Stimulated activated CD8-positive, alpha-beta memory T cell treated with anti-CD3 and anti-CD28 coated beads, Interleukin-7, amount 100 ng/mL, for 48 hours (primary cell): Measurements from ENCODE around the gene KAT14.
"Not testable (repeated sequence)": the region's sequence is repeated elsewhere in the genome, so short reads cannot be mapped to it uniquely, and the experiment has no call there.

Source experiments
- DNase-seq, 2 donors: peaks; one replicate each; pipeline ENCODE4 v3.0.0-alpha.2; 2020; ENCODE audit warnings: low read depth in 1 of 2; ENCODE audit errors: extremely low read depth in 1 of 2

Gene KAT14

DNA sequence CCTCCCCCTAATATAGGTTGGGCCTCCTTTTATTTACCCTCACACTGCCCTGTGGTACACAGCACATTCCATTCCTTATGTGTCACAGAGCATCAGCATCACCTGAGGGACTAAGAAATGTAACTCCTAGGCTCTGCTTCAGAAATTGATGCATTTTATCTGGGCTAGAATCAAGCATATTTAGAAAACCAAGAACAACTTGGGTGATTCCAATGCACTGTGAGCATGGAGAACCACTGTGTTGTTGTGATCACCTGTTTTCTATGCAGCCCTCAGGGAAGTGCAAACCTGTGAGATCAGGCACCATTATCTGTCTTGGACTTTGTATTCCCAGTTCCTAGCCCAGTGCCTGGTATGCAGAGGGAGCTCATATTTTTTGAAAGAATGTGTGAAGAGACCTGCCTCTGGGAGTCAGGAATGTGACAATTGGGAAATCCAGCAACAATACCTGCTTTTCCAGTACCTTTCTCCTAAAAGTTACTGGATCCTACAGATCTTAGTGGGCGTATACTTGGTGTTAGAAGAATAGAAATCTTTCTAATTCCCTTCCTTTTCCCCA lies 7.0 kb downstream of the KAT14 start:
- DNase-seq = no peak

DNA sequence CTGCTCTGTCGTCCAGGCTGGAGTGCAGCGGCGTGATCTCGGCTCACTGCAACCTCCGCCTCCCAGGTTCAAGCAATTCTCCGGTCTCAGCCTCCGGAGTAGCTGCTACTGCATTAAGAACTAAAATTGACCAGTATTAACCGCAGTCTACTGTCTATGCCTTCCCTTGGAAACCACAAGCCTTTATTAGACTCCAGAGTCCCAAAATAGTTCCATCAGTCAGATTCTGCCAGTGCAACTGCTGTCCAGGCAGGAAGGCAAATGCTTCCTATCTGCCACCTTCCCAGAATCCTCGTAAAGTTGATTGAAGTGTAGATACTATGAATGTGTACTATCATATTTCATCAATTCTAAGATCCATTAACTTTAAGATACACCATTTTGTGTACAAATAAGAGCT lies 16.7 kb downstream of the KAT14 start:
- no peak for DNase-seq

DNA sequence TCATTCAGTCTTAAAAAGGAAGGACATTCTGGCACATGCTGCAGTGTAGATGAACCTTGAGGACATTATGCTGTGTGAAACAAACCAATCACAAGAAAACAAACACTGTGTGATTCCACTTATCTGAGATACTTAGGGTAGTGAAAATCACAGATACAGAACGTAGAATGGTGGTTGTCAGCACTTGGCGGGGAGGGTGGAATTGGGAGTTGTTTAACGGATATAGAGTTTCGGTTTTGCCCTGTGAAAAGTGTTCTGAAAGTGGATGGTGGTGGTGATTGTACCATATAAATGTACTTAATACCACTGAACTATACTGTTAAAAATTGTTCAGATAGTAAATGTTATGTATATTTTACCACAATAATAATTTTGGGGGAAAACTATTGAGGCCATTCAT lies 18.4 kb downstream of the KAT14 start:
- no peak for DNase-seq

DNA sequence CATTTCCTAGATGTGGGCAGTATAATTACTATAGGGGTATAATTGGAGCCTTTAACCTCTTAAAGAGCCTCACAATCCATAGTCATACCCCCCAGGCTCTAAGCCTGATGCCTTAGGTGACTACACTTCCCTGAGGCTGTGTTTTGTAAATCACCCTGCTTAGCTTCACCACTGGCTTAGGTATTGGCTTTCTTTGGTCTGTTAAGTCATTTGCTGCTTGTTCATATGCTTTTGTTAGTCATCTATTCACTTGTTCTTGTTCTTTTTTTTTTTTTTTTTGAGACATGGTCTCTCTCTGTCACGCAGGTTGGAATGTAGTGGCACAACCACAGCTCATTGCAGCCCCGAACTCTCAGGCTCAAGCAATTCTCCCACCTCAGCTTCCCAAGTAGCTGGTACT lies 26.7 kb downstream of the KAT14 start:
- no peak for DNase-seq

DNA sequence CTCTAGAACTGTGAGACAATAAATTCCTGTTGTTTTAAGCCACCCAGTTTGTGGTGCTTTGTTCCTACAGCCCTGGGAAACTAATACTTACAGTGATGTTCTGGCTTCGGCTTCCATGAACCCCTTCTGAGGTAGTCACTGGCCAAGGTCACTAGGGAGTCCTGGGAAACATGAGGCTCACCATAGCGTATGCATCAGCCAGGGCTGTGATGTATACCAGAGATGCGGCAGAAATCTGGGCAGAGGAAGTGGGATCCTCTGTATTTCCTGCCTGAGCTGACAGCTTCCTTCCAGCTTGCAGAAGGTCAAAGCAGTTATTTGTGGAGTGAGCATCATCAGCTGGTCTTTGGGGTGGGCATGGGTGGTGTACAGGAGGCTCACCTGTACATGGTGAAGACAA lies 27.9 kb downstream of the KAT14 start:
- no peak for DNase-seq

DNA sequence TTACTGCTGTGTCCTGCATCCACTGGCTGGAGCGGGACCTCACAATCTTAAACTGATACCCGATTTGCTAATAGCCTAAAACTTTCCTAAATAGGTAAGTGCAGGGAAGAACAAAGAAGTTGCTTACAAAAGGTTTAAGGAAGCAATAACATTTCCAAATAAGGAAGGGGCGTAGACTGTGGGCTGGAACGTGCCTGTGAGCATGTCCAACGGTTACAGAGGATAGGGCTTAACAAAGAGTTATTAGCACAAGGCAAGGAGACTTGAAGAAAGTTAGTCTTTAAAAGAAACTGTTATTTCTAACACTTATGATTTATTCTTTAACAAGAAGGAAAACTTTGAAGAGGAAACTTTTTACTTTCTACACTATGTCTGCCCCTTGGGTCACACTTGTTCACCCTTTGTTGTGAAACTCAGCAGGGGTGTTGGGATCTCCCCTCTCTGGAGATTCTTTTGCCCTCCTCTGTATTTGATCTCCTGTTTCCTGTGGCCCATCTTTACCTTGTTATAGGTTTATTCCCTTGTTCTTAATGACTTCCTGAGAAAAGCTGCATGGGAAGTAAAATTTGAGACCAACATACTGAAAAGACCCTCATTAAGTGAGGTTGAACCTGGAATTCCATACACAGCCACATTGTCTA lies 28.7 kb downstream of the KAT14 start:
- DNase-seq = no peak

DNA sequence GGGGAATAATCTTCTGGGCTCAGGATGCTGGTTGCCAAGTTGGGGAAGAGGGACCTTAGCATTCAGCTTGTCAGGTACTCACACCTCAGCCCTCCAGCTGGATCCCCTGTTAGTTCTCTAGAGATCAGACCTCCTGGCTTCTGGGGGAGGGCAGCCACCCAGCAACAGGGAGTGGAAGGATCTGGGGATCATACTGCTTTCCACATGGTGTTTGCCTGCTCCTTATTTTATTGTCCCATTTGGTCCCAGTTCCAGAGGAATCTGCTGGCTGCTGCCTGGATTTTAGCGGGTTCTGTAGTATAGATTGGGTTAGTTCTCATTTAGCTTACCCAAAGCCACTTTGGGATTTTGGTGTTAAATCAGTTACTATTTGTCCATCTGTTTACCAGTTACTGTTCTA lies 29.3 kb downstream of the KAT14 start:
- DNase-seq = no peak

DNA sequence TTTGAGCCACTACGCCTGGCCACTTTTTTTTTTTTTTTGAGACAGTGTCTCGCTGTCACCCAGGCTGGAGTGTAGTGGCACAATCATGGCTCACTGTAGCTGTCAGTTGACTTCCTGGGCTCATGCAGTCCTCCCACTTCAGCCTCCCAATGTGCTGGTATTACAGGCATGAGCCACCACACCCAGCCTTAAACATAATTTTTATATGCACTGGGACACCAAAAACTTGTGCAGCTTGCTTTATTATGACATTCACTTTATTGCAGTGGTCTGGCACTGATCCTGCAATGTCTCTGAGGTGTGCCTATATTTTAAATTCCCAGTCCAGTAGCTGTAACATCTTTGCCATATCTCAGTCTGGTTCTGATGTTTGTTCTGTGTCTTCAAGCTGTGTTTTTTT lies 34.7 kb downstream of the KAT14 start:
- no peak for DNase-seq

DNA sequence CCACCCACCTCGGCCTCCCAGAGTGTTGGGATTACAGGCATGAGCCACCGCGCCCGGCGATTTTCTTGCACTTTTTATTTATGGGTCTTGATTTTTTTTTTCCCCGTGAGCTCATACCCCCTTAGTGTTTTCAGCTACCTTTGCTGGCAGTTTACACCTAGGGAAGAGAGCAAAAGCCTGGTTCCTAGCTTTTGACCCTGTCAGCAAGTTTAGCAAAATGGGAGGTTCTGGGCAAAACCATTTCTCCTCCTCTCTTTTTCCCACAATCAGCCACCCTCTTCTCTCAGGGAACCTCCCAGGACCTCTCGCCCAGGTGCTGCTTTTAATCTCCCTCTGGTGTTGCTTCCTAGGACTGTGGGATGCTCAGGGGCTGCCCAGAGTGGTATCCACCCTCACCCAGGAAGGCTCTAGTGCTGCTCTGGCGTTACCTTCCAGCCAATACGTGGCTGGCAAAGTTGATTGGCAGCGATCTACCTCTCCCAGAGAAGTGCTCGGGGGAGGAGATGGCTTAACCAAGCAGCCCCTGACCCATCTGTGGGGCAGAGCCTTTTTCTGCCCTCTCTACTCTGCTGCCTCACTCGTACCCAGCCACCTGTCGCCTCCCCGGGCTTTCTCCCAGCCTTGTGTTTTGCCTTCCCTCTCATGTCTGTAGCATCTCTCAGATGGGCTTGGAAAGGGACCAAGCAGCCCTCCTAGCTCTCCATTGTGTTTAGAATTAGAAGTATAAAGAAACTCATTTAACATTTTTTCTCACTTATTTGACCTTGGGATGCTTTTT lies 37.4 kb downstream of the KAT14 start:
- no peak for DNase-seq

DNA sequence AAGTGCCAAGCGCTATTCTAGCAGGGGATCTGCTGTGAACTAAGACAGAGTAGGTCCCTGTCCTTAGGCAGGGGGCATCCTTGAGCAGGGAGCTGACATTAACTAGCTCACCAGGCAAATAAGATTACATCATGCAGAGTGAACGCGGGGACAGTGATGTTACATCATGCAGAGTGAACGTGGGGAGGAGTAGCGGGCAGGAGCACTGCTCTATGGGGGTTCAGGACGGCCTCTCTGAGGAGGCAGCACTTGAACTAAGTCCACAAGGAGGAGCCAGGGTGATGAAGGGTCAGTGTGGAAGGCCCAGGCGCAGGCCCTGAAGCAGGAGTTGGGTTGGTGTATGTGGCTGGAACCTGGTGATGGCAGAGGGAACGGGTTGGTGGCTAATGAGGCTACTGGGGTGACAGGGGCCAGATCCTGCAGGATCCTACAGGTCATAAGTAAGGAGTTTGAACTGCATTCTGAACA lies 38.7 kb downstream of the KAT14 start:
- no peak for DNase-seq

DNA sequence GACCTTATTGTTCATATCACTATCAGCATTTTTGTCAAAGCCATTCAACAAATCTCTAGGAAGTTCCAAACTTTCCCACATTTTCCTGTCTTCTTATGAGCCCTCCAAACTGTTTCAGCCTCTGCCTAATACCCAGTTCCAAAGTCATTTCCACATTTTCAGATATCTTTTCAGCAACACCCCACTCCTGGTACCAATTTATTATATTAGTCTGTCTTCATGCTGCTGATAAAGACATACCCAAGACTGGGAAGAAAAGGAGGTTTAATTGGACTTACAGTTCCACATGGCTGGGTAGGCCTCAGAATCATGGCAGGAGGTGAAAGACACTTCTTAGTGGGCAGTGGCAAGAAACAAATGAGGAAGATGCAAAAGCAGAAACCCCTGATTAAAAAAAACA lies 42.7 kb downstream of the KAT14 start:
- DNase-seq = not testable (repeated sequence)

DNA sequence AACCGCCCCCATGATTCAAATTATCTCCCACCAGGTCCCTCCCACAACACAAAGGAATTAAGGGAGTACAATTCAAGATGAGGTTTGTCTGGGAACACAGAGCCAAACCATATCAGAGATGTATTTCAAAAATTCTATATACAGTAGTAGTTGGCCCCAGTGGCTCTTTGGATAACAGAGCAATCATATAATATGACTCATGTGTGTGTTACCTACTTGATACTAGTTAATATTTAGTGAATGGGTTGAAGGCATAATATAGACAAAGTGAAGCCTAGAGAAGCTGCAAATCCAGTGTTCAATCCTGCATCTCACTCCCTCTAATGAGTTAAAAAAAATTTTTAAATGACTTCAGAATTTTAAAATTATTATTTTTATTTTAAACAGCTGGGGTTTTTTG lies 43.2 kb downstream of the KAT14 start:
- no peak for DNase-seq

DNA sequence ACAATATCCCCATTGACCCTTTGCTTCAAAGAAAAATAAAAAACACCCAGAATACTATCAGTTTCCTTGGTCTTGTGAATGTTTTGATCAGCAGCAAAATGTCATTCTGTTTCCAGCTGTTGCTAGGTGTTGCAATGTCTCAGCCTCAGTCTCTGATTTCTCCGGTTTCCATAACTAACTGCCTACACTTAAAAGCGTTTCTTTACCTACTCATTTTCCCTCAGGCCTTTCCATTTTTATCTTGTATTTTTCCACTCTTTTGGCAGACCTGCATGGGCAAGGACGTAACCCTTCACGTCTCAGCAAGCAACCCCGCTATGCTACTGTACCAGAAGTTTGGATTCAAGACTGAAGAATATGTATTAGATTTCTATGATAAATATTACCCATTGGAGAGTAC lies 49.4 kb downstream of the KAT14 start:
- no peak for DNase-seq

DNA sequence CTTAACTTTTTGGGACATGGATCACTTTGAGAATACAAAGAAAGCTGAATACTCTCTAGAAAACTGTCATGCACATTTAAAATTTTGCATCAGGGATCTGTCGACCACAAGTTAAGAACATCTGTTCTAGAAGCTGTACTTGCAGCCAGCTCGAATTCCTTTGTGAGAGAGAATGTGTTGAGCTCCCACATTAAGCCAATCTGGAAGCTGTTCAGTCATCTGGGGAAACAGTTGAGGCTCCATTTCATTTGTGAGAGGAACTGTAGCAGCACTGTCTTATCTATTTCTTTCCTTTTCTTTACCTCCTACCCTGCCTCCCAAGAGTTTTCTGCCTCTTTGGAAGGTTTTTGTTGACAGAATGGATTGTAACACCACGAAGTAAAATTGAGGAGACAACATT lies 50.8 kb downstream of the KAT14 start:
- DNase-seq = no peak

DNA sequence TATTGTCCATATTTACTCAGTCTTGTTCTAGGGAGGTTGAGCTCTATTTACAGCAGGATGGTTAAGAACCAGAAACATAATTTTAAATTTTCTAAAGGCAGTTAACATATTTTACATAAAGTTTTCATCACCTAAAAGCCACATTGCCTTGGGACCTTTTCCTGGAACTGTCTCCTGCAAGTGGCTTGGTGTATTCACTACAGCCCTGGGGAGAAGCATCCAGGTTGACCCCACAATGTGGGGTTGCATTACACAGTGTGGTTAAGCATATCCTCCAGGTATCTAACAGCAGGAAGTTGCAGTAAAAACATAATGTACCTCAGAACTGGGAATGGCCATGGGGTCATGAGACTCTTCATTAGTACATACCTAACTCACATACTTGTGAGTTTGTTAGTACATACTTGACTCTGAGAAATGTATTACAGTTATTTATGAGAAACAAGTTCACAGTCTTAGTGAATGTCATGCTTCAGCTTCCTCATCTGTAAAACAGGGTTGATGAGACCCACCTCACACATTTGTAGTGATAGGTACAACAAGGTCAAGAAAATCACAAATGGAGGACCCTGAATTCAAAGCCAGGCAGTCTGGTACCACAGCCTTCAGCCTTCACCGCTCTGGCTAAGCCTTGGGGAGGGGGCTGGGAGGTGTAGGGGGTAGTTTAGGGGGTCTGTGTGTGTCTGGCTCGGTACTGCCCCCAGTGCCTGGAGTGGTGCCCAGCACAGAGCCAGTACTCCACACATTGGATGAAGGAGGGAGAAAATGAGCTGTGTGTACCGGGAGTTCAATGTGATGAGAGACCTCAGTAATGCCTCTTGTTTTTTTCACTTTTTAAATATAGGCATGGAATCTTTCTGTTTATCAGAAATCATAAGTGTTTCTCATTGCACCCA lies 52.9 kb downstream of the KAT14 start:
- DNase-seq = no peak

DNA sequence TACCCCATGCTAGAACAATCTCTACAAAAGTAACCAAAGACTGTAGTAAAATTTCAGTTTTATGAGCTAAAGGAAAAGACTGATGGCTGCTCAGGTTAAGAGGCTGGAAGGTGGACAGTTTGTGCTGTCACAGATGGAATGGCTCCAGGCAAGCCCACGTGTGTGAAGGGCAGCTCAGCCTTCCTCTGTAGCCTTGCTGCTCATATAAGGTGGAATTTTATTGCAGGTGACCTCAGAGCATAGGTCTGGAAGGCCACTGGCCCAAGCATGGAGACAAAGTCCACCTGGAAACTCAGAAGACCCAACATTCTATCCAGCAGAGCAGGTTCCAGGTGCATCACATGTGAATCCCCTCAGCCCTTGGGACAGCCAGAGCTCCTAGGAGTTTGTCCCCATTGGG lies 53.6 kb downstream of the KAT14 start:
- DNase-seq = no peak

DNA sequence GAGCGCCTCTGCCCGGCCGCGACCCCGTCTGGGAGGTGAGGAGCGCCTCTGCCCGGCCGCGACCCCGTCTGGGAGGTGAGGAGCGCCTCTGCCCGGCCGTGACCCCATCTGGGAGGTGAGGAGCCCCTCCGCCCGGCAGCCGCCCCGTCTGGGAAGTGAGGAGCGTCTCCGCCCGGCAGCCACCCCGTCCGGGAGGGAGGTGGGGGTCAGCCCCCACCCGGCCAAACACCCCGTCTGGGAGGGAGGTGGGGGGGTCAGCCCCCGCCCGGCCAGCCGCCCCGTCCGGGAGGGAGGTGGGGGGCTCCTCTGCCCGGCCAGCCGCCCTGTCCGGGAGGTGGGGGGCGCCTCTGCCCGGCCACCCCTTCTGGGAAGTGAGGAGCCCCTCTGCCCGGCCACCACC lies 56.8 kb downstream of the KAT14 start:
- not testable (repeated sequence) for DNase-seq

DNA sequence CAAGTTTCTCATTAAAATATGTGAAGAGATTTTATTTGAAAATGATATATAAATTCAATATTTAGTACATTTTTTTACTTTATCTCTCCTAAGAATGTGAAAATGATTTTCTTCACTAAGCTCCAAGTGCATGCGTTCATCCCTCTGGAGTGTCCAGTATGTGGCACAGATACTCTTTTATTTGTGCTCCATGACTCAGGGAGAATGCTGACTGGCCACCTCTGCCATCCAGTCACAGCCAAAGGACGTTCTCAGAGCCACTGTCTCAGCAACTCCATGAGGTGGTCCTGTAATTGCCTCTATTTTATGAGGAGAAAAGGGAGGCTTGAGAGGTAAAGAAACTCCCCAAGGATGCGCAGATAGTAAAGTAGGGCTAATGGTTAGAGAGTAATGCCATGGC lies 58.3 kb downstream of the KAT14 start:
- DNase-seq = no peak

DNA sequence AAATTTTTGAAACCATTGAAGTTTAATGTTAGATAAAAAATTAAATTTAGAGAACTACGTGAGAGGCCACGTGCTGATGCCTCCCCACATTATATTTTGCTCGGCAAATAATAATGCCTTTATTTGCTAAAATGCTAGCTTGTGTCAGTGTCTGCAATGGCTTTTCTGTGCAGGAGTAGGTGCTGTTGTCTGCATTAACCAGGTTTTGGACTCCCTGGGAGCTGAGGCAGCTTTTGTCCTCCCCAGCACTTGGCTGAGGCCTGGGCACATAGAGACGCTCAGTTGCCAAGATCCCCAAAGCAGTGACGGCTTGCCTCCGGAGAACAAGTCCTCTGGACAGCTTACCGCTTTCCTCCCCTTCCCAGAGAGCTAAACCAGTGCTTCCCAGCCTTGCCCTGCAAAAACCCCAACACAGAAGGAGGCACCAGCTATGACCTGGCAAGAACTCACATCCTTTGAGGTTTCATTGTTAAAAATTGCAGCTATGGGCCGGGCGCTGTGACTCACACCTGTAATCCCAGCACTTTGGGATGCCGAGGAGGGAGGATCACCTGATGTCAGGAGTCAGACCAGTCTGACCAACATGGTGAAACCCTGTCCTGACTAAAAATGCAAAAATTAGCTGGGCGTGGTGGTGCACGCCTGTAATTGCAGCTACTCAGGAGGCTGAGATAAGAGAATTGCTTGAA lies 59.9 kb downstream of the KAT14 start:
- DNase-seq = no peak

DNA sequence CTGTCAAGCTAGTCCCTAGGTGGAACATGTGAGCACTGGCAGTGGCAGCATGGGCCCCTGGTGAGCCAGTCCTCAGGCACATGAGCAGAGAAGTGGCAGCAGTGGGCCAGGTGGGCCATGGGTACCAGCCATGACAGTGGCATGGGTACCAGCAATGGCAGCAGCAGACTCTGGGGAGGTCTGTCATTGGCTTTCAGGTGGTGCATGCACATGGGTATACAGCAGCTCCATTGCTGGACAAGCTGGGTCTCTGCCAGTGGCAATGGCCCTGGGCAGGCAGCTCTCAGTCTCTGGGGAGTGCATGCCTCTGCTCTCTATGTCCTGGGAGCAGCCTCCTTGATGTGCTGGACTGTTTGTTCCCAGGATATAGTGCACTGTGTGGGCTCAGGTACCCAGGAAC lies 65.3 kb downstream of the KAT14 start:
- DNase-seq = no peak

DNA sequence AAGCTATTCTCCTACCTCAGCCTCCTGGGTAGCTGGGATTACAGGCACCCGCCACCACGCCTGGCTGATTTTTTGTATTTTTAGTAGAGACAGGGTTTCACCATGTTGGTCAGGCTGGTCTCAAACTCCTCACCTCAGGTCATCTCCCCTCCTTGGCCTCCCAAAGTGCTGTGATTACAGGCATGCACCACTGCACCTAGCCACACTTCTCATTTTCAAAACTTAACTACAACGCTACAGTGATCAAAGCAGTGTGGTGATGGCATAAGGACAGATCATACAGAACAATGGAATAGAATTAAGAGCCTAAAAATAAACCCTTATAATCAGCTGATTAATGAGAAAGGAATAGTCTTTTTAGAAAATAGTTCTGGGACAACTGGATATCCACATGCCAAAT lies 66.0 kb downstream of the KAT14 start:
- not testable (repeated sequence) for DNase-seq
